Activated CD4-positive, alpha-beta T cell treated with anti-CD3 and anti-CD28 coated beads, Interleukin-2, amount 50 U/mL, for 1 hour (primary cell): Measurements from ENCODE around the gene HIVEP2.

ENCODE experiments used
- DNase-seq: peaks from one replicate; pipeline ENCODE4 v3.0.0-alpha.2; 2020

The HIVEP2 gene

GRCh38 chr6:142810952-142811514, 133.9 kb downstream of the HIVEP2 start:
- no peak for DNase-seq

- no peak for DNase-seq
Measured at GRCh38 chr6:142809947-142810346, 135.0 kb downstream of the HIVEP2 start.

- DNase-seq = no peak
Measured at GRCh38 chr6:142808405-142809061, 136.4 kb downstream of the HIVEP2 start.

- DNase-seq = no peak
Measured at GRCh38 chr6:142805042-142805441, 139.9 kb downstream of the HIVEP2 start.

- DNase-seq = no peak
Measured at GRCh38 chr6:142804490-142804889, 140.5 kb downstream of the HIVEP2 start.

GRCh38 chr6:142803495-142804058, 141.4 kb downstream of the HIVEP2 start:
- no peak for DNase-seq

- no peak for DNase-seq
Measured at GRCh38 chr6:142803032-142803431, 141.9 kb downstream of the HIVEP2 start.

- no peak for DNase-seq
Measured at GRCh38 chr6:142802124-142802523, 142.9 kb downstream of the HIVEP2 start.

GRCh38 chr6:142800240-142800639, 144.7 kb downstream of the HIVEP2 start:
- no peak for DNase-seq

GRCh38 chr6:142799639-142800038, 145.3 kb downstream of the HIVEP2 start:
- no peak for DNase-seq

- no peak for DNase-seq
Measured at GRCh38 chr6:142797159-142797558, 147.8 kb downstream of the HIVEP2 start.

GRCh38 chr6:142796571-142796970, 148.4 kb downstream of the HIVEP2 start:
- DNase-seq = no peak

- DNase-seq = no peak
Measured at GRCh38 chr6:142796024-142796423, 149.0 kb downstream of the HIVEP2 start.

GRCh38 chr6:142794424-142794823, 150.6 kb downstream of the HIVEP2 start:
- no peak for DNase-seq

- DNase-seq = no peak
Measured at GRCh38 chr6:142790257-142790656, 154.7 kb downstream of the HIVEP2 start.

- DNase-seq = no peak
Measured at GRCh38 chr6:142787422-142787821, 157.6 kb downstream of the HIVEP2 start.

- DNase-seq = no peak
Measured at GRCh38 chr6:142786476-142786875, 158.5 kb downstream of the HIVEP2 start.

- no peak for DNase-seq
Measured at GRCh38 chr6:142784344-142784743, 160.6 kb downstream of the HIVEP2 start.

- DNase-seq = no peak
Measured at GRCh38 chr6:142783499-142783898, 161.5 kb downstream of the HIVEP2 start.

- DNase-seq = no peak
Measured at GRCh38 chr6:142781129-142781528, 163.8 kb downstream of the HIVEP2 start.

GRCh38 chr6:142773859-142774648, 170.9 kb downstream of the HIVEP2 start:
- DNase-seq = no peak

GRCh38 chr6:142773324-142773723, 171.7 kb downstream of the HIVEP2 start:
- no peak for DNase-seq

- DNase-seq = no peak
Measured at GRCh38 chr6:142771162-142771561, 173.8 kb downstream of the HIVEP2 start.

- DNase-seq = no peak
Measured at GRCh38 chr6:142765306-142765705, 179.7 kb downstream of the HIVEP2 start.
